Measurements from ENCODE around the gene TRIM73.
"Not testable (repeated sequence)": the region's sequence is repeated elsewhere in the genome, so short reads cannot be mapped to it uniquely, and the experiment has no call there.

TRIM73 gene

GRCh38 chr7:75395329-75395728, at the start of gene TRIM73:
Gene TRIM73, plus strand, starts transcription at chr7:75395629. Its CDS starts 3,305 bp downstream, at chr7:75398934.
- DNase-seq, result not testable (repeated sequence)

DNA sequence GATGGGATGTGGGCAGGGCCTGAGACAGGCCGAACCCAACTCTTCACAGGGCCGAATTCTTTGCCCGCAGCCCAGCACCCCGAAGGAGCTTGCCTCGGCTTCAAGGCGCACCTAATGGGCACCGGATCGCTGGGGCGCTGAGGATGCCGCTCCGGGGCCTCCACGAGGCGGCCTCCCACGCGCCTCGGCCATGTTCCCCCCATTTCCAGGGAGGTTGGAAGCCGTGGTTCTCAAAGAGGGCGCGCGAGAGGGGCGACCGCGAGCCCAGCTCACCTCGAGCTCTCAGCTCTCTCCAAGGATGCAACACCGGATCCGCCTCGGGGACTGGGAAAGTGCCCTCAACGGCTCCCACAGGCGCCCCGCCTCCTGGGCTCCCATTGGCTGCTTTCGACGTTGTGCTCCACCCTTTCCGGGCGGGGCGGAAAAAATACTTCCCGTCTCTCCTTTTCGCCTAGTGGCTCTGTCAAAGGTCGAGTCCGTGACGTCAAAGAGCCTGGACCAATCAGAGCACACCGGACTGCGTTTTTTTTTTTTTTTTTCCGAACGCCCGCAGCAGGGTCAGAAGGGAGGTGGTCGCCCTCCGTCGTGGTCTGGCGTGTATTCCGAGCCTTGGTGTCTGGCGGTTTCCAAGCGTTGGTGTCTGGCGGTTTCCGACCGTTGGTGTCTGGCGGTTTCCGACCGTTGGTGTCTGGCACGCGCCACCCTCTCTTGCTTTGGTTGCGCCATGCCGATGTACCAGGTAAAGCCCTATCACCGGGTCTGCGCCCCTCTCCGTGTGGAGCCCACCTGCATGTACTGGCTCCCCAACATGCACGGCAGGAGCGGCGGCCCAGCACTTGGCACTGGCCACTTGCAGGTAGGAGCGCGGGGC, 36.5 kb upstream of the TRIM73 start:
- not testable (repeated sequence) for DNase-seq

DNA sequence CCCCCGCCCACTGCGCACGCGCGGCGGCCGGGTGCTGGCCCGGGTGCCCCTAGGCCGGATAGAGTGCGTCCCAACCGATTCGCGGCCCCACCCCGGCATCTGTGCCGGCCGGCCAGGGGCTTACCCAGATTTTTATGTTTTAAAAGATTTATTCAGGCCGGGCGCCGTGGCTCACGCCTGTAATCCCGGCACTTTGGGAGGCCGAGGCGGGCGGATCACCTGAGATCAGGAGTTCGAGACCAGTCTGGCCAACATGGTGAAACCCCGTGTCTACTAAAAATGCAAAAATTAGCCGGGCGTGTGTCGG, 35.9 kb upstream of the TRIM73 start:
- not testable (repeated sequence) for DNase-seq

DNA sequence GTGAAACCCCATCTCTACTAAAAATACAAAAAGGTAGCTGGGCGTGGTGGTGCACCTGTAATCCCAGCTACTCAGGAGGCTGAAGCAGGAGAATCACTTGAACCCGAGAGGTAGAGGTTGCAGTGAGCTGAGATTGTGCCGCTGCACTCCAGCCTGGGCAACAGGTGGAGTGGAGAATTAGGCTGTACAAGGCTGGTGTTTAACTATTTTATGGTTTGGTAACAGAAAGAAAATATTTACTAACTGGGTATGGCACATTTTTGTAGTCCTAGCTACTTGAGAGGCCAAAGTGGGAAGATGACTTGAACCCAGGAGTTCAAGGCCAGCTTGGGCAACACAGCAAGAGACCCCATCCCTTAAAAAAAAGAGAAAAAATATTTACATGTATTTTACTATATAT, 31.4 kb upstream of the TRIM73 start:
- DNase-seq, result not testable (repeated sequence)

- DNase-seq, result not testable (repeated sequence)
These were observed 28.8 kb upstream of the TRIM73 start for GRCh38 chr7:75366643-75367042.

GRCh38 chr7:75367313-75367712, 28.1 kb upstream of the TRIM73 start:
- DNase-seq, result not testable (repeated sequence)

DNA sequence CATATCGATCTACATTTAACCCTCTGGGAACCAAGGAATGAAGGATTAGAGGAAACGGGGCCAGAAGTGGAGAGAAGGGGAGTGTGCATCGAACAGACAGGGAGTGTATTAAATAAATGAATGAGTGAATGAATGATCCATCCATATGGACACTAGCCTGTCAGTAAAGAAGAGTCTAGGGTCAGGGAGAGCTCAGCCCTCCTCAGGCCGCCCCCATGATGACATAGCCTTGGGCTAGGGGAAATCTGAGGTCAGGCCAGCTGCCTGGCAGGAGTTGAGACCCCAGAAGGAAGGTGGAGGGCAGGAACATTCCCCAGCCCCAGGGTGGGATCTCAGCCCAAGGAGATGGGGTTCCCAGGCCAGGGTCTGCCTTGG, 21.3 kb upstream of the TRIM73 start:
- not testable (repeated sequence) for DNase-seq

GRCh38 chr7:75374519-75375317, 20.7 kb upstream of the TRIM73 start:
- DNase-seq, result not testable (repeated sequence)

DNA sequence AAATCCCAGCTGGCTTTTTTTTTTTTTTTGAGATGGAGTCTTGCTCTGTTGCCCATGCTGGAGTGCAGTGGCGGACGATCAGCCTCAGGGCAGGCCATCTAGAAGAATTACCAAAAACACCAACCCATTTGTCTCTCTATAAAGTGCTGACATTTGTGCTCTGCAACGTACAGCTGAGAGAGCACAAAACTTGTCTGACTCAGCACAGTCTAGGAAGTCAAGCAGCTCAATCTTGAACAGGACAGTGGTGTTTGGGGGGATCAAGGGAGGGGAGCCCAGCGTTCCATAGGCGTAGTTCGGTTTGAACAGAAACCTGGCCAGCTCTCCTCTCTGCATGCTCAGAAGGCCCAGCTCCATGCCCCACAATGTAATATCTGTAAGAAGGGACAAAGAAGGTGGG, 2.2 kb upstream of the TRIM73 start:
- DNase-seq, result not testable (repeated sequence)

- DNase-seq, result not testable (repeated sequence)
These were observed 2.4 kb downstream of the TRIM73 start for GRCh38 chr7:75397865-75398264.

GRCh38 chr7:75398771-75399700, 3.6 kb downstream of the TRIM73 start:
- DNase-seq, result not testable (repeated sequence)

DNA sequence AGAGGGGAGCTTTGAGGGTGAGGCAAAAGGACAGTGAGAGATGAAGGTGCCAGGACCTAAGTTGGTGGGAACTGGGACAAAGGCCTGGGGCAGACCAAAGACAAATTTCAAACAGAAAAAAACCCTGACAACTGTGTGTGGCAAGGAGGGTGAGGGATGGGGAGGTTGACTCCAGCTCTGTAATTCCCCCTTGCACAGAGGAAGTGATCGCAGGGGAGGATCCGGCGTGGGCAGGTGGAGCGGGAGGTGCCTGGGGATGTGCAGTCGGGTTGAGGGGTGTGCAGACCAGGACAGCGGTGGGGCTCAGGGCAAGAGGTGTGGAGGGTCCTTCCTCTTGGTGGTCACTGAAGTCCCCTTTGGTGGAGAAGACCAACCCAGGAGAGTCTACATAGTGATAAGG, 5.1 kb downstream of the TRIM73 start:
- DNase-seq, result not testable (repeated sequence)

DNA sequence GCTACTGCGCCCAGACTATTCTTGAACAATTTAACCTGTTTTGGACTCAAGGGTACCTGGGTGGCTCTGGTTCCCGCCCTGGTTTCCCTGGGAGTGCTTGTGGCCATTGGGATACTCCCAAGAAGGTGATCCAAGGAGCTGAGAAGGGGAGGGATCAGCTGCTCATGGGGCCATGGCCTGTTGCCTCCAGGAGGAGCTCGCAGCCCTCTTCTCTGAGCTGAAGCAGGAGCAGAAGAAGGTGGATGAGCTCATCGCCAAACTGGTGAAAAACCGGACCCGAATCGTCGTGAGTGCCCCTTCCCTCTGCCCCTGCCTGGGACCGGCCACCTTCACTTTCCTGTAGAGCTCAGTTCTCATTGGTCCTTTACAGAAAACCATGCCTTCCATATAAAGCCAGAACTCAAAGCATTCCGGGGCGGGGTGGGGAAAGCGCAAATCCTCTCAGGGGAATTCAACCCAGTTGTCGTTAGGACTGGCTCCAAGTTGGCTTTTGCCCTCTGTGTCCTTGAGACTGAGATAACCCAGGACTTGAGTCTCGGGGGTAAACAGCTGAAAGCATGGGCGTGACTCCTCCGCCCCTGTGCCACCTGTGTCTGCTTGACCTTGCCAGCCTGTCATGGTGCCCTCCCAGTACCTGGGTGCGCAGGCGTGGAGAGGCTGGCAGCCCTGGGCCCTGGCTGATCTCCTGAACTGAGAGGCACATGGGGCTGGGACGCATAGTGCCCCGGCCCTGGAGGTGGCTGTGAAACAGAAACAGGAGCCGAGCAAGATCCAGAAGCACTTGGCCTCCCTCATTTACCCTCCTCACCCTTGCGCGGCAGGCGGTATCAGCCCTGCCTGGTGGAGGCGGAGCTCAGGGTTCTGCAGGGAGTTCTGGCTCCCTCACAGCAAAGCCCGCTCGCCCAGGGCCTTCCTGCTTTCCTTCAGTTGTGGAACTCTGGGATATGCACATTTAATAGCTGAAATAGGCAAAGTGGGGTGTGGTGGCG, 8.3 kb downstream of the TRIM73 start:
- not testable (repeated sequence) for DNase-seq

DNA sequence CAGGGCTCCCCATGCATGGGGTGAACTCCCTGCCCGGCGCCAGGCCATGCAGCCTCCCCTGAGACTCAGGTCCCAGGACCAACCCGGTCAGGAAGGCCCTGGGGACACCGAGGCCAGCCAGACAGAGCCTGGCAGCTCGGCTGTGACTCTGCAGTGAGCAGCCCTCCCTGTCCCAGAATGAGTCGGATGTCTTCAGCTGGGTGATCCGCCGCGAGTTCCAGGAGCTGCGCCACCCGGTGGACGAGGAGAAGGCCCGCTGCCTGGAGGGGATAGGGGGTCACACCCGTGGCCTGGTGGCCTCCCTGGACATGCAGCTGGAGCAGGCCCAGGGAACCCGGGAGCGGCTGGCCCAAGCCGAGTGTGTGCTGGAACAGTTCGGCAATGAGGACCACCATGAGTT, 9.2 kb downstream of the TRIM73 start:
- not testable (repeated sequence) for DNase-seq

DNA sequence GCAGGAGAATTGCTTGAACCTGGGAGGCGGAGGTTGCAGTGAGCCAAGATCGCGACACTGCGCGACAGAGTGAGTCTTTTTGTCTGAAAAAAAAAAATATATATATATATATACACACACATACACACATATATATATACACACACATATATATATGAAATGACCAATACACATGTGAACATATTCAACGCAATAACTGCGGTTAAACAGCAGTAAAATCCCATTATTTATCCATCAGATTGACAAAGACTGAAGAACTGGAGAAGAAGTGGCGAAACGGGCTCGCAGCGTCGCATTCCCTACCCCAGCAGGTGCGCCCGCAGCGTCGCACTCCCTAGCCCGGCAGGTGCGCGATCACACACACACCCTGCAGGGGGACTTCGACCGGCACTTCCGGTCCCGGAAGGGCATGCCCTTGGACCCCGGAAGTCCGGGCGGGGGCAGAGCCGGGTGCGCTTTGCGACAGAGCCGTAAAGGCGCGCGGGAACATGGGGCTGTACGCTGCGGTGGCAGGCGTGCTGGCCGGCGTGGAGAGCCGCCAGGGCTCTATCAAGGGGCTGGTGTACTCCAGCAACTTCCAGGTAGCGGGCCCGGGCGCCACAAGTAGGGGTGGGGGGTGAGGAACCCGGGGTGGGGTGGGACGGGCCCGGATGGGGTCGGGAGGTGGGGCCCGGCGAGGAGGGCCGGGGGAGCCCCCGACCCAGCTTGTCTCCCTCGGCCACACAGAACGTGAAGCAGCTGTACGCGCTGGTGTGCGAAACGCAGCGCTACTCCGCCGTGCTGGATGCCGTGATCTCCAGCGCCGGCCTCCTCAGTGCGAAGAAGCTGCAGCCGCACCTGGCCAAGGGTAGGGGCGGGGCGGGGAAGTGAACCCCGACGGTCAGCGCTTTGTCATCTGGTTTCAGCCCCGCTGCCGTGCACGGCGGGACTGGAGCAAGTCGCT, 14.7 kb downstream of the TRIM73 start:
- DNase-seq, result not testable (repeated sequence)

DNA sequence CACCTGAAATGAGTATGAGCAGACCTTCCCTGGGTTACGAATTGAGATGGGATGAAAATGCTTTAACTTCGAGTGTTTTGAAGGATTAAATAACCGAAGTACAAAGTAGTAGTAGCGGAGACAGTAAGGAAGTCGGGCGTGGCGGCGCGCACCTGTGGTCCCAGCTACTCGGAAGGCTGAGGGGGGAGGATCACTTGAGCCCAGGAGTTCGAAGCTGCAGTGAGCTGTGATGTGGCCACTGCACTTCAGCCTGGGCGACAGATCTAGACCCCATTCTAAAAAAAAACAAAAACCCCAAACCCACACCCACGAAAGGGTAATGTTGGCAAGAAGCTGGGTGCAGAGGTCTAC, 15.4 kb downstream of the TRIM73 start:
- not testable (repeated sequence) for DNase-seq

GRCh38 chr7:75414204-75414603, 18.8 kb downstream of the TRIM73 start:
- DNase-seq, result not testable (repeated sequence)

GRCh38 chr7:75414708-75415427, 19.4 kb downstream of the TRIM73 start:
- not testable (repeated sequence) for DNase-seq

- DNase-seq, result not testable (repeated sequence)
These were observed 20.0 kb downstream of the TRIM73 start for GRCh38 chr7:75415428-75415817.

Measured in NCI-H2227 treated with DMSO at 0.1 percent for 48 hours (cell line).